Adrenal gland (tissue), 5 donors: ENCODE results near the gene TRAF6.

Experiments
- CTCF ChIP-seq, 6 experiments: fragments of 450-650 bp in 4 of 6; fragments of 200-600 bp in 2 of 6; sonication (generic) in 1 of 6; IDR thresholded peaks; 1 replicate in 5 of 6; 2 replicates in 1 of 6; pipeline versions ENCODE4 v1.5.1 to v1.8.0; 2016 to 2021; ENCODE audit warnings: antibody characterized with exemption in 6 of 6, mild to moderate bottlenecking in 2 of 6, moderate library complexity in 1 of 6
- POLR2A ChIP-seq, 2 donors: fragments of 450-650 bp; IDR thresholded peaks; one replicate each; pipeline ENCODE4 v1.6.1; 2017; ENCODE audit warnings: antibody characterized with exemption in 2 of 2, mild to moderate bottlenecking in 2 of 2, moderate library complexity in 1 of 2
- donor health status: DM: no; HTN: no; CAD: no.

GRCh38 chr11:36469063-36469462 lies 41.0 kb downstream of the TRAF6 start:
- TF ChIP-seq CTCF (IDR thresholded peaks at IDR 0.05): peak in 1 of 6 experiments; percentile 5
- no peak for TF ChIP-seq POLR2A (IDR thresholded peaks at IDR 0.05)
